ENCODE data around the gene SYNGR3.

DNA sequence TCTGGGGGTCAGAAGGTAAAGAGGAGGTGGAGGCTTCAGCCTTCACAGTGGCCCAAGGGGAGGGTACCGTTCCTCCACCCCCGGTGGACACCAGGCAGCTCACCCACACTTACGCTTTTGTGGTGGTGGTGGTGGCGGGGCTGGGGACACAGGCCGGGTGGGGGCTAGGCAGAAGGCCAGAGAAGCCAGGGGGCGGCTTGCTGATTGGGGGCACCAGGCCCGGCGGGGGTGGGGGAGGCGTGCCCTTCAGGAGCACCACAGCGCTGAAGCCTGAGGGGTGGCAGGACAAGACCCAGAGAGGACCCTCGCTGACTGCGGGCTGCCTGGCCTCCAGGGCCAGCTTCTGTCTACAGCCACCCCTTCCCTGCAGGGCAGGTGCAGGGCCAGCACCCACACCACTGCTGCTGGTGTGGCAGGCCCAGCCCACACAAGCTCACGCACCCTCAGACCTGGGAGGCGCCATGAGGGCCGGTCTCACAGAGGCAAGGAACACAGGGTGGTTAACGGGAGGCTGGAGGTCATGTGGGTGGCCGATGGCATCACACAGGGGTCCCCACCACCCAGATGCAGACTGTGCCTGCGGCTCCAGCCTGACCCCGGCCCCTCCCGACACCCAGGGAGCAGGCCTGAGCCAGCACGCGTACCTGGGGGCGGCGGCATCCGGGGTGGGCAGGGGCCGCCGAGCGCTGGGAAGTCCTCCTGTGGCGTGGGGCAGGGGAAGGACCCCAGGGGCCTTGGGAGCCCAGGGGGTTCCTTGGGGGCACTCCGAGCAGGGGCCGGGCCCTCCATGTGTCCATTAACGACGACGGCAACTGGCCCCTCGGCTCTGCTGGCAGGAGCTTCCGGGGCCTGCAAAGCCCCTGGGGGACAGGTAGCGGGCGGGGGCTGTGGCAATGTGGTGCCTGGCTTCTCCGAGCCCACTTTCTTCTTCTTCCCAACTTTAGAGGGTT lies 9.4 kb downstream of the SYNGR3 start:
- no peak for TF ChIP-seq EZH2phosphoT487 (IDR thresholded peaks at IDR 0.05; ENCODE audit: borderline replicate concordance, low read length)
- no peak for TF ChIP-seq CTCF (IDR thresholded peaks at IDR 0.05; ENCODE audit: low read depth, low read length, poor library complexity, severe bottlenecking)
